BJ (cell line): ENCODE data around the gene ATP5PB. TPM values are rescaled to one million over a fixed set of nuclear protein-coding genes. Genes with fewer than 3 reads are reported as not detected.

Experiments
- CTCF ChIA-PET: fragments of 350-600 bp; formaldehyde crosslinking; extraction: SDS; loops from one replicate; lab custom pipeline; 2021; ENCODE audit warnings: antibody characterized with exemption, inconsistent platforms; lab: Yijun Ruan, JAX
- POLR2A ChIA-PET: fragments of 300-600 bp; sonication (Branson Sonifier 250); formaldehyde crosslinking; extraction: SDS; loops from one replicate; lab custom pipeline; 2021; ENCODE audit warnings: antibody characterized with exemption; lab: Charles Lee
- DNase-seq: peaks from one replicate; pipeline ENCODE4 v3.0.0-alpha.2; 2011; ENCODE audit warnings: low read depth
- H3K27me3 ChIP-seq: 2 replicates; pipeline ENCODE4 v1.6.0; 2011; ENCODE audit warnings: low read length; ENCODE audit not compliant: control insufficient read depth, insufficient read depth
- H3K36me3 ChIP-seq: 2 replicates; pipeline ENCODE4 v1.5.1; 2011; ENCODE audit warnings: low read length; ENCODE audit not compliant: control insufficient read depth, insufficient read depth
- H3K4me3 ChIP-seq: 2 replicates; pipeline ENCODE4 v1.5.1; 2011; ENCODE audit warnings: low read depth, mild to moderate bottlenecking, control low read depth, low read length
- polyA plus RNA-seq: library from polyadenylated mRNA; depleted of rRNA; stranded (reverse); fragments of >200 nt; gene quantifications from 2 replicates; pipeline ENCODE4 v1.2.3, GENCODE V29; 2011
- TF ChIP-seq, protein P1 (sequence below): IDR thresholded peaks from 2 replicates; pipeline ENCODE4 v1.5.1; 2011; ENCODE audit warnings: low read depth, mild to moderate bottlenecking, control low read depth, inconsistent platforms, low read length, moderate library complexity; ENCODE audit not compliant: insufficient read depth

The ATP5PB gene
- polyA plus RNA-seq, 1 experiment = 224 TPM

DNA sequence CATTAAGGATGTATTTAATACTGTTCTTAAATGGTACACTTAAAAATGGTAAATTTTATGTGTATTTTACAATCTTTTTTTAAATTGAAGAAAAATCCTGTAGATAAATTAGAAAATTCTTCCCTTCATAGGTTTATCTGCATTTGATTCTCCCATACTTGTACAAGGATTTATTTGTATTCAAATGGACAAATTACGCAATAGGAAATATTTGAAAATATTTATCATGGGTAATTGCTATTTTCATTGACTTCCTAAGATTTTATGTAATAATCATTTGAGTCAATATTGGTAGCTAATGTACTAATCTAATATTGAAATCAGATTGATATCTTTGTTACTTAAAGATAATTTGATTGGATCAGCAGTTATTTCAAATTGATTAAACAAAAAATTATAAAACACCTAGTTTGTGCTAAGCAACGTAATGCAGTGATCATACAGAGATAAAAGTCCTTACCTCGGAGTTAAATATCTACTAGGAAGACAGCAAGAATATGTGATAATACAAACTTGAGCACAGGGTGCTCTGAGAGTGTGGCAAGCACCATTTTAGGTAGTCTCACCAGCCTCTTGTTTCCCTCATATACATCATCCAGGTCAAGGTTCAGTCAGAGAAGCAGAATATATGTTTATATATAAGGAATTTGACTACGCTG, 13.2 kb downstream of the ATP5PB start:
- TF ChIP-seq, protein P1, sequence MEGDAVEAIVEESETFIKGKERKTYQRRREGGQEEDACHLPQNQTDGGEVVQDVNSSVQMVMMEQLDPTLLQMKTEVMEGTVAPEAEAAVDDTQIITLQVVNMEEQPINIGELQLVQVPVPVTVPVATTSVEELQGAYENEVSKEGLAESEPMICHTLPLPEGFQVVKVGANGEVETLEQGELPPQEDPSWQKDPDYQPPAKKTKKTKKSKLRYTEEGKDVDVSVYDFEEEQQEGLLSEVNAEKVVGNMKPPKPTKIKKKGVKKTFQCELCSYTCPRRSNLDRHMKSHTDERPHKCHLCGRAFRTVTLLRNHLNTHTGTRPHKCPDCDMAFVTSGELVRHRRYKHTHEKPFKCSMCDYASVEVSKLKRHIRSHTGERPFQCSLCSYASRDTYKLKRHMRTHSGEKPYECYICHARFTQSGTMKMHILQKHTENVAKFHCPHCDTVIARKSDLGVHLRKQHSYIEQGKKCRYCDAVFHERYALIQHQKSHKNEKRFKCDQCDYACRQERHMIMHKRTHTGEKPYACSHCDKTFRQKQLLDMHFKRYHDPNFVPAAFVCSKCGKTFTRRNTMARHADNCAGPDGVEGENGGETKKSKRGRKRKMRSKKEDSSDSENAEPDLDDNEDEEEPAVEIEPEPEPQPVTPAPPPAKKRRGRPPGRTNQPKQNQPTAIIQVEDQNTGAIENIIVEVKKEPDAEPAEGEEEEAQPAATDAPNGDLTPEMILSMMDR = no peak
- H3K4me3 ChIP-seq = no peak overlapping the region
- DNase-seq = no peak
- ChIA-PET POLR2A (interaction anchor here (0.7 kb wide), 1 partner anchor 327 kb away, joined by 4 read pairs; no protein-coding TSS in a partner anchor), CTCF (no interaction called here)
- no peaks in the 10 kb centered on the region for H3K27me3 ChIP-seq
- H3K36me3 ChIP-seq = peaks cover 4% of the 10 kb centered on the region

DNA sequence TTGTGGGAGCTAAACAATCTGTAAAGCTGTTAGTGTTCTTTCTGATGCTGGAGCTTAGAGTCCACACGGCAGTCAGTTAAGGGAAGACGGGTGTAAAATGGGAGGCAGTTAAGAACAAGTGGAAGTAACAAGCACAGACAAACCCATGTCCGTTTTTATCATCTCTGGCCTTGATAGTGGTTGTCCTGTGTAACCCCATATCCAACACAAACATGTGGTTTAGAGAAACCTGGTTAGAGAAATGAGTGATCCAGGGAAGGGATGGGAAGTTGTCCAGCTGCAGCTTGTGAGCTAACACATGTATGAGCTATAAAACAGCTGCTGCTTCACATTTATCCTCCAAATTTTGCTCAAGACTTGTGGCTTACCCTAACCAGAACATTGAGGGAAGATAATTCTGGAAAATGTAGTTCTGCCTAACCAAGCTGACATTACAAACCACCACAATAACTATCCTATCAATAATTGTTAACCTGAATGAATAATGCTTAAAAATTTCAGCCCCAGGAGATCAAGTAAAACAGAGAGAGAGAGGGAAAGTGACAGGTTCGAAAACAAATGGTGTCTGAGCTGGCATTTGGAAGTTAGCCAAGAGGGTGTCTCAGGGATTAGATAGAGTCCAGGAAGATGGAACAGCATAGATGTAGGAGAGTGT, 13.9 kb downstream of the ATP5PB start:
- H3K4me3 ChIP-seq = no peak overlapping the region
- TF ChIP-seq, protein P1 = no peak
- POLR2A ChIA-PET = interaction anchor here (0.7 kb wide), 1 partner anchor 326 kb away, joined by 4 read pairs; no protein-coding TSS in a partner anchor
- CTCF ChIA-PET = no interaction called here
- peaks cover 4% of the 10 kb centered on the region for H3K36me3 ChIP-seq
- DNase-seq = no peak
- no peaks in the 10 kb centered on the region for H3K27me3 ChIP-seq

DNA sequence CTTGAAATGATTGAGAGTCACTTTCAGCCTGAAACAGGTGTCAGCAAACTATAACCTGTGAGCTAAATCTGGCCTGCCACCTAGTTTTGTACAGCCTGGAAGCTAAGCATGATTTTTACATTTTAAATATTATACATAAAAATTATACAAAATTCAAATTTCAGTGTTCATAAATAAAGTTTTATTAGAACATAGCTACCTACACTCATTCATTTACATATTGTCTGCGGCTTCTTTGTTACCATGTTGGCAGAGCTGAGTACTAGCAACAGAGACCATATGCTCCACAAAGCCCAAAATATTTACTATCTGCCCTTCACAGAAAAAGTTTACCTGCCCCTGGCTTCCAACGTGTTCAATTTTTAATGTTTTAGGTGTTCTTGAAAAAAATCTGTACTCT, 16.5 kb downstream of the ATP5PB start:
- CTCF ChIA-PET = interaction anchor here (1.1 to 1.2 kb wide), 2 partner anchors 13 to 27 kb away, joined by 3 to 4 read pairs; no protein-coding TSS in a partner anchor
- POLR2A ChIA-PET = no interaction called here
- no peak overlapping the region for H3K4me3 ChIP-seq

DNA sequence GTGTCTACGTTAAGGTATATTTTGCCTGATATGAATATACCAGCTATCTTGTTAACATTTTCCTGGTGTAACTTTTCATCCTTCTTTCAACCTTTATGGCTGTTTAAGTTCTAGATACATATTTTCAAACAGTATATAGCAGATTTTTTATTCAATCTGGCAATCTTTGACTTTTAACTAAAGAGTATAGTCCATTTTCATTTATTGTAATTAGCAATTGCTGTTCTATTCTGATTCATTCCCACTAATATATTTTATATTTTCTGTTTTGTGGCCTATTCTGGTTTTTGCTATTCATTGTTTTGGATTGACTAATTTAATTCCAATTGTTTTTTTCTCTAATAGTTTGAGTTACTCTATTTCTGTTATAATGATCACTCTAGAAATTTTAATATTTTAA, 17.2 kb downstream of the ATP5PB start:
- H3K27me3 ChIP-seq = no peaks in the 10 kb centered on the region
- TF ChIP-seq, protein P1 = no peak
- ChIA-PET POLR2A (no interaction called here), CTCF (interaction anchor here (1.2 kb wide), 1 partner anchor 28 kb away, joined by 3 read pairs; no protein-coding TSS in a partner anchor)
- H3K4me3 ChIP-seq = no peak overlapping the region
- no peak for DNase-seq
- H3K36me3 ChIP-seq = no peaks in the 10 kb centered on the region

More for the DNA sequence above, 16.5 kb downstream of the ATP5PB start:
- no peaks in the 10 kb centered on the region for H3K36me3 ChIP-seq
- TF ChIP-seq, protein P1 = no peak
- DNase-seq = no peak
- H3K27me3 ChIP-seq = no peaks in the 10 kb centered on the region

DNA sequence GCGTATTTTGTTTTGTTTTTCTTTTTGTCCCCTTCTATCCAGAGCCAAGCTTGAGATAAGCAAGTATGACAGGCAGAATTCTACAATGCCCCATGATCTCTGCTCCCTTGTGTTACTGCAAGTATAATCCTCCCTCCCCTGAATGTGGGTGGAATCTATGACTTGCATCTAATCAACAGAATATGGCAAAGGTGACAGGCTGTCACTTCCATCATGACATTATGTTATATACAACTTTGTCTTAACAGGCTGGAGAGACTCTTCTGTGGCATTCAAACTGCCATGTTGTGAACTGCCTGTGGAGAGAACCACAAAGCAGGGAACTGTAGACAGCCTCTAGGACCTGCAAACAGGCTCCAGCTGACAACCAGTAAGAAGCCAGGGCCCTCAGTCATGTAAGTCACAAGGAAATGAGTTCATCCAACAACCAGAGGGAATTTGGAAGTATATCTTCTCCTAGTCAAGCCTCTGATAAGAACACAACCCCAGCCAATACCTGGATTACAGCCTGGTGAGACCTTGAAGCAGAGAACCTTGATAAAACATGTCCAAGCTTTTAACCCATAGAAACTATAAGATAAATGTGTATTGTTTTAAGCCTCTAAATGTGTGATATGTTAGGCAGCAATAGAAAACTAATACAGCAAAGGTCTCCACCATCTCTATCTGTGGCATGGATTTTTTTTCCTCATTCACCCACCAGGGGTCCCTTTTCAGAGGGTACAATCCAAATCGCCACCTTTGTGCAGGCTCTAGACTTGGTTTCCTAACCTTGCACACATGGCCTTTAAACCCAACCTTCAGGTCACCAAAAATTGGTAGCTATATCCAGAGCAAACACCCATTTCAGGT, 18.8 kb downstream of the ATP5PB start:
- no peak overlapping the region for H3K4me3 ChIP-seq
- ChIA-PET POLR2A (no interaction called here), CTCF (no interaction called here)
- DNase-seq = no peak
- TF ChIP-seq, protein P1 = no peak
- H3K27me3 ChIP-seq = no peaks in the 10 kb centered on the region
- no peaks in the 10 kb centered on the region for H3K36me3 ChIP-seq
